Gastroesophageal sphincter (tissue), 3 donors: ENCODE measurements around the gene PPP1R10.

Experiments used
- POLR2A ChIP-seq, 2 donors: fragments of 450-650 bp; IDR thresholded peaks; one replicate each; pipeline ENCODE4 v1.6.1; 2017; ENCODE audit warnings: antibody characterized with exemption in 2 of 2, mild to moderate bottlenecking in 2 of 2, moderate library complexity in 1 of 2
- POLR2AphosphoS5 ChIP-seq: sonication (generic); formaldehyde crosslinking; IDR thresholded peaks from one replicate; pipeline ENCODE4 v1.6.1; 2017; ENCODE audit warnings: antibody characterized with exemption
- TF ChIP-seq, protein P1 (sequence below), 4 experiments: fragments of 200-600 bp in 2 of 4; fragments of 450-650 bp in 2 of 4; sonication (generic) in 1 of 4; IDR thresholded peaks; one replicate each; pipeline ENCODE4 v1.5.1; 2017 to 2019; ENCODE audit warnings: antibody characterized with exemption in 4 of 4, mild to moderate bottlenecking in 2 of 4, moderate library complexity in 2 of 4

- TF ChIP-seq POLR2A (IDR thresholded peaks at IDR 0.05) (no peak), POLR2AphosphoS5 (no peak)
- TF ChIP-seq, protein P1, sequence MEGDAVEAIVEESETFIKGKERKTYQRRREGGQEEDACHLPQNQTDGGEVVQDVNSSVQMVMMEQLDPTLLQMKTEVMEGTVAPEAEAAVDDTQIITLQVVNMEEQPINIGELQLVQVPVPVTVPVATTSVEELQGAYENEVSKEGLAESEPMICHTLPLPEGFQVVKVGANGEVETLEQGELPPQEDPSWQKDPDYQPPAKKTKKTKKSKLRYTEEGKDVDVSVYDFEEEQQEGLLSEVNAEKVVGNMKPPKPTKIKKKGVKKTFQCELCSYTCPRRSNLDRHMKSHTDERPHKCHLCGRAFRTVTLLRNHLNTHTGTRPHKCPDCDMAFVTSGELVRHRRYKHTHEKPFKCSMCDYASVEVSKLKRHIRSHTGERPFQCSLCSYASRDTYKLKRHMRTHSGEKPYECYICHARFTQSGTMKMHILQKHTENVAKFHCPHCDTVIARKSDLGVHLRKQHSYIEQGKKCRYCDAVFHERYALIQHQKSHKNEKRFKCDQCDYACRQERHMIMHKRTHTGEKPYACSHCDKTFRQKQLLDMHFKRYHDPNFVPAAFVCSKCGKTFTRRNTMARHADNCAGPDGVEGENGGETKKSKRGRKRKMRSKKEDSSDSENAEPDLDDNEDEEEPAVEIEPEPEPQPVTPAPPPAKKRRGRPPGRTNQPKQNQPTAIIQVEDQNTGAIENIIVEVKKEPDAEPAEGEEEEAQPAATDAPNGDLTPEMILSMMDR (IDR thresholded peaks at IDR 0.05), result no peak
Observed at GRCh38 chr6:30554404-30554803, 62.6 kb downstream of the PPP1R10 start.
